ENCODE data around the gene ATAD1.

DNA sequence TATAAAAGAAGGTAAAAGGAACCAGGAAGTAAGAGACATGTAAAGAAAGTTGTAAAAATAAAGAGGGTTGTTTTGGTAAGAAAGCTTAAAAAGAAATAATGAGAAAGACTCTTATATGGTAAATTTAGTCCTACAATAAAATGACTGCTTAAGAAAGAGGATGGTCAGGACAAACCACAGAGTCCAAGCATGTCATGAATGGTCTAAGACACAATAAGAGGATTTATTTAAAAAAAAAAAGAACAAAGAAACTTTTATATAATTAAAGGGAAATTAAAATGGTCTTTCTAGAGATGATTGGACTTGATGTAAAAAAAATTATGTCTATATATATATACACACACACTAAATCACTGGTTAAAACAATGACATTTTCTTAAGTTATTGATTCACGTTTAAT is 18.2 kb downstream of the ATAD1 start:
- TF ChIP-seq, protein P1, sequence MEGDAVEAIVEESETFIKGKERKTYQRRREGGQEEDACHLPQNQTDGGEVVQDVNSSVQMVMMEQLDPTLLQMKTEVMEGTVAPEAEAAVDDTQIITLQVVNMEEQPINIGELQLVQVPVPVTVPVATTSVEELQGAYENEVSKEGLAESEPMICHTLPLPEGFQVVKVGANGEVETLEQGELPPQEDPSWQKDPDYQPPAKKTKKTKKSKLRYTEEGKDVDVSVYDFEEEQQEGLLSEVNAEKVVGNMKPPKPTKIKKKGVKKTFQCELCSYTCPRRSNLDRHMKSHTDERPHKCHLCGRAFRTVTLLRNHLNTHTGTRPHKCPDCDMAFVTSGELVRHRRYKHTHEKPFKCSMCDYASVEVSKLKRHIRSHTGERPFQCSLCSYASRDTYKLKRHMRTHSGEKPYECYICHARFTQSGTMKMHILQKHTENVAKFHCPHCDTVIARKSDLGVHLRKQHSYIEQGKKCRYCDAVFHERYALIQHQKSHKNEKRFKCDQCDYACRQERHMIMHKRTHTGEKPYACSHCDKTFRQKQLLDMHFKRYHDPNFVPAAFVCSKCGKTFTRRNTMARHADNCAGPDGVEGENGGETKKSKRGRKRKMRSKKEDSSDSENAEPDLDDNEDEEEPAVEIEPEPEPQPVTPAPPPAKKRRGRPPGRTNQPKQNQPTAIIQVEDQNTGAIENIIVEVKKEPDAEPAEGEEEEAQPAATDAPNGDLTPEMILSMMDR (IDR thresholded peaks at IDR 0.05), result no peak
- no peak for TF ChIP-seq POLR2A (IDR thresholded peaks at IDR 0.05)
